Cardiac septum (tissue), 1 donor: ENCODE data around the gene SFT2D2. TPM values are rescaled to one million over a fixed set of nuclear protein-coding genes. Genes with fewer than 3 reads are reported as not detected.

Experiments
- DNase-seq: peaks from one replicate; pipeline ENCODE4 v3.0.0-alpha.2; 2020; ENCODE audit warnings: low spot score
- intact Hi-C: fragments of 100-400 bp; cut with DNase I; formaldehyde crosslinking; loops from one replicate; pipeline ENCODE4 v1.14.0; 2022
- total RNA-seq: library from RNA; stranded (reverse); fragmentation: NEBNext Ultra II Directional; extraction: Animal tissue kit (Norgen Biotek cat#: 25700); gene quantifications from one replicate; pipeline ENCODE4 v1.2.1, GENCODE V29; 2021
- donor health status: DM: no; HTN: no; CAD: no.

The SFT2D2 gene
- total RNA-seq, 1 donor from 2014 or later: 20.4 TPM

GRCh38 chr1:168259567-168259966, 33.8 kb downstream of the SFT2D2 start:
- intact Hi-C loops: no loop called here
- DNase-seq: no peak

GRCh38 chr1:168260393-168260792, 34.6 kb downstream of the SFT2D2 start:
- intact Hi-C loops: no loop called here

GRCh38 chr1:168261390-168261789, 35.6 kb downstream of the SFT2D2 start:
- no peak for DNase-seq
- intact Hi-C loops: no loop called here

More at GRCh38 chr1:168260393-168260792, 34.6 kb downstream of the SFT2D2 start:
- DNase-seq: no peak

- intact Hi-C loops: no loop called here
- DNase-seq: no peak
Measured at GRCh38 chr1:168263130-168263529, 37.3 kb downstream of the SFT2D2 start.

GRCh38 chr1:168264296-168264695, 38.5 kb downstream of the SFT2D2 start:
- DNase-seq: no peak
- intact Hi-C loops: no loop called here

GRCh38 chr1:168265596-168265995, 39.8 kb downstream of the SFT2D2 start:
- no peak for DNase-seq
- intact Hi-C loops: no loop called here

- intact Hi-C loops: no loop called here
- DNase-seq: no peak
Measured at GRCh38 chr1:168266644-168267186, 40.9 kb downstream of the SFT2D2 start.

- intact Hi-C loops: no loop called here
- DNase-seq: no peak
Measured at GRCh38 chr1:168271636-168272035, 45.8 kb downstream of the SFT2D2 start.

GRCh38 chr1:168273575-168273974, 47.8 kb downstream of the SFT2D2 start:
- intact Hi-C loops: no loop called here
- DNase-seq: no peak

GRCh38 chr1:168279253-168279652, 53.4 kb downstream of the SFT2D2 start:
- no peak for DNase-seq
- intact Hi-C loops: no loop called here

- intact Hi-C loops: no loop called here
- DNase-seq: no peak
Measured at GRCh38 chr1:168280296-168280927, 54.6 kb downstream of the SFT2D2 start, which contains the start of gene TBX19. Gene TBX19, plus strand, starts transcription at chr1:168280877. Its CDS starts 214 bp downstream, at chr1:168281091.

- intact Hi-C loops: no loop called here
- DNase-seq: no peak
Measured at GRCh38 chr1:168281603-168282325, 56.0 kb downstream of the SFT2D2 start.

- intact Hi-C loops: no loop called here
- DNase-seq: no peak
Measured at GRCh38 chr1:168285521-168285790, 59.7 kb downstream of the SFT2D2 start.

GRCh38 chr1:168285971-168286927, 60.4 kb downstream of the SFT2D2 start:
- intact Hi-C loops: no loop called here
- DNase-seq: no peak

- DNase-seq: no peak
- intact Hi-C loops: no loop called here
Measured at GRCh38 chr1:168287237-168287664, 61.4 kb downstream of the SFT2D2 start.

- intact Hi-C loops: no loop called here
- DNase-seq: no peak
Measured at GRCh38 chr1:168288311-168289052, 62.7 kb downstream of the SFT2D2 start.

GRCh38 chr1:168291222-168291837, 65.5 kb downstream of the SFT2D2 start:
- intact Hi-C loops: no loop called here
- DNase-seq: no peak

GRCh38 chr1:168293356-168293755, 67.6 kb downstream of the SFT2D2 start:
- intact Hi-C loops: no loop called here

More at GRCh38 chr1:168293356-168293755, 67.6 kb downstream of the SFT2D2 start:
- no peak for DNase-seq
